HepG2 (cell line): ENCODE measurements around the gene THSD8. TPM values are rescaled to one million over a fixed set of nuclear protein-coding genes. Genes with fewer than 3 reads are reported as not detected.

Experiments
- CHD4 ChIP-seq: fragments of 200-600 bp; sonication (generic); IDR thresholded peaks from 2 replicates; pipeline ENCODE4 v1.7.0; 2017; ENCODE audit warnings: mild to moderate bottlenecking, low read length, borderline replicate concordance
- GPN1 ChIP-seq: sonication (generic); formaldehyde crosslinking; IDR thresholded peaks from 2 replicates; pipeline ENCODE4 v1.5.1; 2020; ENCODE audit warnings: missing genetic modification reagents, borderline replicate concordance
- MAZ ChIP-seq, 2 experiments: sonication (generic) in 1 of 2; formaldehyde crosslinking in 1 of 2; IDR thresholded peaks; 2 replicates each; pipeline versions ENCODE4 v1.5.0 to v1.6.1; 2012 to 2020; ENCODE audit warnings: low read depth in 2 of 2, mild to moderate bottlenecking in 2 of 2, borderline replicate concordance in 1 of 2, improper control_type of control experiment in 1 of 2, low read length in 1 of 2, missing genetic modification reagents in 1 of 2, moderate library complexity in 1 of 2
- MBNL3 ChIP-seq: fragments of 250-450 bp; sonication (Bioruptor Pico); conservative IDR thresholded peaks from 2 replicates; pipeline ENCODE4 v1.8.0; 2022; ENCODE audit warnings: mild to moderate bottlenecking, inconsistent platforms
- MED1 ChIP-seq: sonication (generic); formaldehyde crosslinking; IDR thresholded peaks from 2 replicates; pipeline ENCODE4 v1.4.0; 2020; ENCODE audit warnings: missing genetic modification reagents
- NCOA5 ChIP-seq: sonication (generic); formaldehyde crosslinking; IDR thresholded peaks from 2 replicates; pipeline ENCODE4 v1.4.0; 2020; ENCODE audit warnings: missing genetic modification reagents
- PAWR ChIP-seq: sonication (generic); formaldehyde crosslinking; IDR thresholded peaks from 2 replicates; pipeline ENCODE4 v1.4.0; 2020; ENCODE audit warnings: missing genetic modification reagents, mild to moderate bottlenecking, borderline replicate concordance
- RCOR2 ChIP-seq: IDR thresholded peaks from 2 replicates; pipeline ENCODE4 v1.6.1; 2016; ENCODE audit warnings: missing biosample characterization, missing genetic modification reagents
- SMAD3 ChIP-seq: sonication (generic); formaldehyde crosslinking; IDR thresholded peaks from 2 replicates; pipeline ENCODE4 v1.4.0; 2020; ENCODE audit warnings: missing genetic modification reagents
- SP2 ChIP-seq: sonication (generic); formaldehyde crosslinking; IDR thresholded peaks from 2 replicates; pipeline ENCODE4 v1.5.1; 2020; ENCODE audit warnings: mild to moderate bottlenecking, missing genetic modification reagents
- TBP ChIP-seq: sonication (generic); formaldehyde crosslinking; IDR thresholded peaks from 2 replicates; pipeline ENCODE4 v1.5.0; 2020; ENCODE audit warnings: missing genetic modification reagents
- ZFAT ChIP-seq: sonication (generic); formaldehyde crosslinking; conservative IDR thresholded peaks from 2 replicates; pipeline ENCODE4 v1.8.1; 2023; ENCODE audit warnings: missing genetic modification reagents, inconsistent platforms
- ZFP82 ChIP-seq: sonication (generic); formaldehyde crosslinking; IDR thresholded peaks from 2 replicates; pipeline ENCODE4 v1.5.1; 2020; ENCODE audit warnings: mild to moderate bottlenecking, missing genetic modification reagents, borderline replicate concordance
- ZMAT3 ChIP-seq: sonication (generic); formaldehyde crosslinking; conservative IDR thresholded peaks from 2 replicates; pipeline ENCODE4 v1.7.0; 2021; ENCODE audit warnings: missing genetic modification reagents
- ZNF615 ChIP-seq: sonication (generic); formaldehyde crosslinking; IDR thresholded peaks from 2 replicates; pipeline ENCODE4 v1.5.0; 2020; ENCODE audit warnings: mild to moderate bottlenecking, missing genetic modification reagents, borderline replicate concordance
- ZNF703 ChIP-seq: sonication (generic); formaldehyde crosslinking; IDR thresholded peaks from 2 replicates; pipeline ENCODE4 v1.5.1; 2020; ENCODE audit warnings: missing genetic modification reagents, mild to moderate bottlenecking, moderate library complexity, borderline replicate concordance
- polyA plus RNA-seq, 8 experiments: library from polyadenylated mRNA; depleted of rRNA in 3 of 8; stranded (reverse) in 7 of 8; unstranded in 1 of 8; fragments of >200 nt; fragmentation: Illumina TruSeq in 4 of 8; extraction: Trizol in 4 of 8; gene quantifications; 2 replicates each; pipeline versions ENCODE4 v1.2.1 to v1.2.3, GENCODE V29; 2011 to 2016; ENCODE audit warnings: low read depth in 4 of 8, missing spikeins in 1 of 8, mixed read lengths in 1 of 8; ENCODE audit not compliant: insufficient read depth in 1 of 8
- total RNA-seq, 5 experiments: library from RNA; depleted of rRNA; stranded (reverse); fragments of >200 nt; fragmentation: Illumina TruSeq; extraction: Trizol; gene quantifications; 2 replicates each; pipeline ENCODE4 v1.2.3, GENCODE V29; 2016; ENCODE audit warnings: low read depth in 1 of 5
- TF ChIP-seq, protein P1 (sequence below): sonication (generic); formaldehyde crosslinking; IDR thresholded peaks from 2 replicates; pipeline ENCODE4 v1.5.1; 2020; ENCODE audit warnings: mild to moderate bottlenecking, missing genetic modification reagents
- TF ChIP-seq, protein P2 (sequence below): sonication (generic); formaldehyde crosslinking; IDR thresholded peaks from 2 replicates; pipeline ENCODE4 v1.8.0; 2022; ENCODE audit warnings: mild to moderate bottlenecking, missing genetic modification reagents; ENCODE audit not compliant: insufficient replicate concordance
- TF ChIP-seq, protein P3 (sequence below): sonication (generic); formaldehyde crosslinking; IDR thresholded peaks from 2 replicates; pipeline ENCODE4 v1.4.0; 2020; ENCODE audit warnings: low read depth, mild to moderate bottlenecking, missing genetic modification reagents
- TF ChIP-seq, protein P4 (sequence below), 2 experiments: sonication (generic) in 1 of 2; formaldehyde crosslinking in 1 of 2; IDR thresholded peaks; 2 replicates each; pipeline versions ENCODE4 v1.4.0 to v1.6.1; 2018 to 2020; ENCODE audit warnings: missing genetic modification reagents in 2 of 2, borderline replicate concordance in 1 of 2, low read depth in 1 of 2, mild to moderate bottlenecking in 1 of 2, missing biosample characterization in 1 of 2
- TF ChIP-seq, protein P5 (sequence below): IDR thresholded peaks from 2 replicates; pipeline ENCODE4 v1.6.1; 2016; ENCODE audit warnings: mild to moderate bottlenecking, missing biosample characterization, missing genetic modification reagents

THSD8 gene
- total and polyA plus RNA-seq, 2 of the 13 experiments (the other 11 are each of a cell fraction or from before 2014, with no cell fraction given): 4.8 to 14.9 TPM

DNA sequence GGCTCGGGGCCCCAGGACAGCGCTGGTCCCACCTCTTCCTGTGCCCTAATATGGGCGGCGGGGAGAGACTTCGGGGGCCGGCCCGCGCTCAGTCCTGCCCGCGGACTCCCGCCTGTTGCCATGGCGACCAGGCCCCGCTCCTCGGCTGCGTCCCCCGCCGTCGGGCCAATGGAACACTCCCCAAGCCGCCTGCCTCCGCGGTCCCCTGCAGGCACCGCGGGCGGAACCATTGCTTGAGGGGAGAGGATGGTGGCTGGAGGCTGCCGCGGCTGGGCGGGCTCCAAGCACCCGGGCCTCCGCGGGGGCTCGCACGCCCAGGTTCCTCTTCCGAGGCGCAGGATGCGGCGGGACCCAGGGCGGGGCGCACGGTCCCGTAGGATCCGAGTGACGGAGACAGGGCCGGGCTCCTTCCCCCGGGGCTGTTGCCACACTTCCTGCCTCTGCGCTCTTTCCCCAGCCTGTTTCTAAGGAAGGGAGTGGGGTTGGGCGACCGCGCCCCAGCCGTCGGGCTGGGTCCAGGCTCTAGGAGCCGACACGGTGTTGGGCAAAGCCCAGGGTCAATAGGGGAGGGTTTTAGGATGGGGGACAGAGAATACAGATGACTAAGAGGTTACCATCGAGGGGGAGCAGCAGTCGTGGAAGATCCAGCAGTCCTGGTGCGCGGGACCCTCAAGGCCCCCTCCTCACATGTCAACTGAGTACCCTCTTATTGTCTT, 11.8 kb upstream of the THSD8 start (continued):
- TF ChIP-seq, protein P1, sequence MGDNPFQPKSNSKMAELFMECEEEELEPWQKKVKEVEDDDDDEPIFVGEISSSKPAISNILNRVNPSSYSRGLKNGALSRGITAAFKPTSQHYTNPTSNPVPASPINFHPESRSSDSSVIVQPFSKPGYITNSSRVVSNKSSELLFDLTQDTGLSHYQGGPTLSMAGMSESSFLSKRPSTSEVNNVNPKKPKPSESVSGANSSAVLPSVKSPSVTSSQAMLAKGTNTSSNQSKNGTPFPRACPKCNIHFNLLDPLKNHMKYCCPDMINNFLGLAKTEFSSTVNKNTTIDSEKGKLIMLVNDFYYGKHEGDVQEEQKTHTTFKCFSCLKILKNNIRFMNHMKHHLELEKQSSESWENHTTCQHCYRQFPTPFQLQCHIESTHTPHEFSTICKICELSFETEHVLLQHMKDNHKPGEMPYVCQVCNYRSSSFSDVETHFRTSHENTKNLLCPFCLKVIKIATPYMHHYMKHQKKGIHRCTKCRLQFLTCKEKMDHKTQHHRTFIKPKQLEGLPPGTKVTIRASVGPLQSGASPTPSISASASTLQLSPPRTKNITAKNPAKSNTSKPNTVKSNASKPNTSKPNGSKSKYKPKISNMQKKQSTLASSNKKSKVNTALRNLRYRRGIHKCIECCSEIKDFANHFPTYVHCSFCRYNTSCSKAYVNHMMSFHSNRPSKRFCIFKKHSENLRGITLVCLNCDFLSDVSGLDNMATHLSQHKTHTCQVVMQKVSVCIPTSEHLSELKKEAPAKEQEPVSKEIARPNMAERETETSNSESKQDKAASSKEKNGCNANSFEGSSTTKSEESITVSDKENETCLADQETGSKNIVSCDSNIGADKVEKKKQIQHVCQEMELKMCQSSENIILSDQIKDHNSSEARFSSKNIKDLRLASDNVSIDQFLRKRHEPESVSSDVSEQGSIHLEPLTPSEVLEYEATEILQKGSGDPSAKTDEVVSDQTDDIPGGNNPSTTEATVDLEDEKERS (CRISPR knock-in tag): no peak
- TF ChIP-seq CHD4: no peak
- no peak for TF ChIP-seq ZNF615 (CRISPR knock-in tag)
- TF ChIP-seq RCOR2 (CRISPR knock-in tag): no peak
- no peak for TF ChIP-seq GPN1 (CRISPR knock-in tag)
- peak; percentile 55; the same call in 1 of the 2 replicates for TF ChIP-seq SMAD3 (CRISPR knock-in tag)
- TF ChIP-seq PAWR (CRISPR knock-in tag): no peak
- no peak for TF ChIP-seq ZNF703 (CRISPR knock-in tag)
- TF ChIP-seq, protein P2, sequence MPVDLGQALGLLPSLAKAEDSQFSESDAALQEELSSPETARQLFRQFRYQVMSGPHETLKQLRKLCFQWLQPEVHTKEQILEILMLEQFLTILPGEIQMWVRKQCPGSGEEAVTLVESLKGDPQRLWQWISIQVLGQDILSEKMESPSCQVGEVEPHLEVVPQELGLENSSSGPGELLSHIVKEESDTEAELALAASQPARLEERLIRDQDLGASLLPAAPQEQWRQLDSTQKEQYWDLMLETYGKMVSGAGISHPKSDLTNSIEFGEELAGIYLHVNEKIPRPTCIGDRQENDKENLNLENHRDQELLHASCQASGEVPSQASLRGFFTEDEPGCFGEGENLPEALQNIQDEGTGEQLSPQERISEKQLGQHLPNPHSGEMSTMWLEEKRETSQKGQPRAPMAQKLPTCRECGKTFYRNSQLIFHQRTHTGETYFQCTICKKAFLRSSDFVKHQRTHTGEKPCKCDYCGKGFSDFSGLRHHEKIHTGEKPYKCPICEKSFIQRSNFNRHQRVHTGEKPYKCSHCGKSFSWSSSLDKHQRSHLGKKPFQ (CRISPR knock-in tag): no peak
- peak; percentile 75; the same call in 1 of the 2 replicates for TF ChIP-seq ZMAT3 (CRISPR knock-in tag)
- peak; percentile 82 for TF ChIP-seq MAZ (IDR thresholded peaks at IDR 0.05; ENCODE audit: borderline replicate concordance, low read depth, low read length)
- TF ChIP-seq MAZ (CRISPR knock-in tag; IDR thresholded peaks at IDR 0.05; ENCODE audit: low read depth): peak; percentile 85
- TF ChIP-seq NCOA5 (CRISPR knock-in tag): no peak
- TF ChIP-seq, protein P3, sequence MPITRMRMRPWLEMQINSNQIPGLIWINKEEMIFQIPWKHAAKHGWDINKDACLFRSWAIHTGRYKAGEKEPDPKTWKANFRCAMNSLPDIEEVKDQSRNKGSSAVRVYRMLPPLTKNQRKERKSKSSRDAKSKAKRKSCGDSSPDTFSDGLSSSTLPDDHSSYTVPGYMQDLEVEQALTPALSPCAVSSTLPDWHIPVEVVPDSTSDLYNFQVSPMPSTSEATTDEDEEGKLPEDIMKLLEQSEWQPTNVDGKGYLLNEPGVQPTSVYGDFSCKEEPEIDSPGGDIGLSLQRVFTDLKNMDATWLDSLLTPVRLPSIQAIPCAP (CRISPR knock-in tag): no peak
- TF ChIP-seq, protein P4, sequence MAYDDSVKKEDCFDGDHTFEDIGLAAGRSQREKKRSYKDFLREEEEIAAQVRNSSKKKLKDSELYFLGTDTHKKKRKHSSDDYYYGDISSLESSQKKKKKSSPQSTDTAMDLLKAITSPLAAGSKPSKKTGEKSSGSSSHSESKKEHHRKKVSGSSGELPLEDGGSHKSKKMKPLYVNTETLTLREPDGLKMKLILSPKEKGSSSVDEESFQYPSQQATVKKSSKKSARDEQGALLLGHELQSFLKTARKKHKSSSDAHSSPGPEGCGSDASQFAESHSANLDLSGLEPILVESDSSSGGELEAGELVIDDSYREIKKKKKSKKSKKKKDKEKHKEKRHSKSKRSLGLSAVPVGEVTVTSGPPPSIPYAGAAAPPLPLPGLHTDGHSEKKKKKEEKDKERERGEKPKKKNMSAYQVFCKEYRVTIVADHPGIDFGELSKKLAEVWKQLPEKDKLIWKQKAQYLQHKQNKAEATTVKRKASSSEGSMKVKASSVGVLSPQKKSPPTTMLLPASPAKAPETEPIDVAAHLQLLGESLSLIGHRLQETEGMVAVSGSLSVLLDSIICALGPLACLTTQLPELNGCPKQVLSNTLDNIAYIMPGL (CRISPR knock-in tag; IDR thresholded peaks at IDR 0.05; ENCODE audit: borderline replicate concordance in 1 of 2, low read depth in 1 of 2): peak in 1 of 2 experiments; percentile 55; a peak in 1 of 4 replicates
- TF ChIP-seq MBNL3 (CRISPR knock-in tag): no peak
- TF ChIP-seq MED1 (CRISPR knock-in tag): no peak
- TF ChIP-seq, protein P5, sequence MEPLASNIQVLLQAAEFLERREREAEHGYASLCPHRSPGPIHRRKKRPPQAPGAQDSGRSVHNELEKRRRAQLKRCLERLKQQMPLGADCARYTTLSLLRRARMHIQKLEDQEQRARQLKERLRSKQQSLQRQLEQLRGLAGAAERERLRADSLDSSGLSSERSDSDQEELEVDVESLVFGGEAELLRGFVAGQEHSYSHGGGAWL (CRISPR knock-in tag): peak; percentile 57; the same call in 1 of the 2 replicates
- no peak for TF ChIP-seq ZFAT (CRISPR knock-in tag)
- TF ChIP-seq TBP: no peak
- TF ChIP-seq ZFP82 (CRISPR knock-in tag): no peak
- no peak for TF ChIP-seq SP2 (CRISPR knock-in tag)
